ENCODE data around the gene UBE2E1. TPM values are rescaled to one million over a fixed set of nuclear protein-coding genes. Genes with fewer than 3 reads are reported as not detected.

The UBE2E1 gene
- total and polyA plus RNA-seq, 2 experiments from 2014 or later = 39.9 to 120 TPM

- TF ChIP-seq, protein P1, sequence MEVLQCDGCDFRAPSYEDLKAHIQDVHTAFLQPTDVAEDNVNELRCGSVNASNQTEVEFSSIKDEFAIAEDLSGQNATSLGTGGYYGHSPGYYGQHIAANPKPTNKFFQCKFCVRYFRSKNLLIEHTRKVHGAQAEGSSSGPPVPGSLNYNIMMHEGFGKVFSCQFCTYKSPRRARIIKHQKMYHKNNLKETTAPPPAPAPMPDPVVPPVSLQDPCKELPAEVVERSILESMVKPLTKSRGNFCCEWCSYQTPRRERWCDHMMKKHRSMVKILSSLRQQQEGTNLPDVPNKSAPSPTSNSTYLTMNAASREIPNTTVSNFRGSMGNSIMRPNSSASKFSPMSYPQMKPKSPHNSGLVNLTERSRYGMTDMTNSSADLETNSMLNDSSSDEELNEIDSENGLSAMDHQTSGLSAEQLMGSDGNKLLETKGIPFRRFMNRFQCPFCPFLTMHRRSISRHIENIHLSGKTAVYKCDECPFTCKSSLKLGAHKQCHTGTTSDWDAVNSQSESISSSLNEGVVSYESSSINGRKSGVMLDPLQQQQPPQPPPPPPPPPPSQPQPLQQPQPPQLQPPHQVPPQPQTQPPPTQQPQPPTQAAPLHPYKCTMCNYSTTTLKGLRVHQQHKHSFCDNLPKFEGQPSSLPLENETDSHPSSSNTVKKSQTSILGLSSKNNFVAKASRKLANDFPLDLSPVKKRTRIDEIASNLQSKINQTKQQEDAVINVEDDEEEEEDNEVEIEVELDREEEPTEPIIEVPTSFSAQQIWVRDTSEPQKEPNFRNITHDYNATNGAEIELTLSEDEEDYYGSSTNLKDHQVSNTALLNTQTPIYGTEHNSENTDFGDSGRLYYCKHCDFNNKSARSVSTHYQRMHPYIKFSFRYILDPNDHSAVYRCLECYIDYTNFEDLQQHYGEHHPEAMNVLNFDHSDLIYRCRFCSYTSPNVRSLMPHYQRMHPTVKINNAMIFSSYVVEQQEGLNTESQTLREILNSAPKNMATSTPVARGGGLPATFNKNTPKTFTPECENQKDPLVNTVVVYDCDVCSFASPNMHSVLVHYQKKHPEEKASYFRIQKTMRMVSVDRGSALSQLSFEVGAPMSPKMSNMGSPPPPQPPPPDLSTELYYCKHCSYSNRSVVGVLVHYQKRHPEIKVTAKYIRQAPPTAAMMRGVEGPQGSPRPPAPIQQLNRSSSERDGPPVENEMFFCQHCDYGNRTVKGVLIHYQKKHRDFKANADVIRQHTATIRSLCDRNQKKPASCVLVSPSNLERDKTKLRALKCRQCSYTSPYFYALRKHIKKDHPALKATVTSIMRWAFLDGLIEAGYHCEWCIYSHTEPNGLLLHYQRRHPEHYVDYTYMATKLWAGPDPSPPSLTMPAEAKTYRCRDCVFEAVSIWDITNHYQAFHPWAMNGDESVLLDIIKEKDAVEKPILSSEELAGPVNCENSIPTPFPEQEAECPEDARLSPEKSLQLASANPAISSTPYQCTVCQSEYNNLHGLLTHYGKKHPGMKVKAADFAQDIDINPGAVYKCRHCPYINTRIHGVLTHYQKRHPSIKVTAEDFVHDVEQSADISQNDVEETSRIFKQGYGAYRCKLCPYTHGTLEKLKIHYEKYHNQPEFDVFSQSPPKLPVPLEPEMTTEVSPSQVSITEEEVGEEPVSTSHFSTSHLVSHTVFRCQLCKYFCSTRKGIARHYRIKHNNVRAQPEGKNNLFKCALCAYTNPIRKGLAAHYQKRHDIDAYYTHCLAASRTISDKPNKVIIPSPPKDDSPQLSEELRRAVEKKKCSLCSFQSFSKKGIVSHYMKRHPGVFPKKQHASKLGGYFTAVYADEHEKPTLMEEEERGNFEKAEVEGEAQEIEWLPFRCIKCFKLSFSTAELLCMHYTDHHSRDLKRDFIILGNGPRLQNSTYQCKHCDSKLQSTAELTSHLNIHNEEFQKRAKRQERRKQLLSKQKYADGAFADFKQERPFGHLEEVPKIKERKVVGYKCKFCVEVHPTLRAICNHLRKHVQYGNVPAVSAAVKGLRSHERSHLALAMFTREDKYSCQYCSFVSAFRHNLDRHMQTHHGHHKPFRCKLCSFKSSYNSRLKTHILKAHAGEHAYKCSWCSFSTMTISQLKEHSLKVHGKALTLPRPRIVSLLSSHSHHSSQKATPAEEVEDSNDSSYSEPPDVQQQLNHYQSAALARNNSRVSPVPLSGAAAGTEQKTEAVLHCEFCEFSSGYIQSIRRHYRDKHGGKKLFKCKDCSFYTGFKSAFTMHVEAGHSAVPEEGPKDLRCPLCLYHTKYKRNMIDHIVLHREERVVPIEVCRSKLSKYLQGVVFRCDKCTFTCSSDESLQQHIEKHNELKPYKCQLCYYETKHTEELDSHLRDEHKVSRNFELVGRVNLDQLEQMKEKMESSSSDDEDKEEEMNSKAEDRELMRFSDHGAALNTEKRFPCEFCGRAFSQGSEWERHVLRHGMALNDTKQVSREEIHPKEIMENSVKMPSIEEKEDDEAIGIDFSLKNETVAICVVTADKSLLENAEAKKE (CRISPR knock-in tag; IDR thresholded peaks at IDR 0.05) = no peak
- TF ChIP-seq EZH2 (IDR thresholded peaks at IDR 0.05; ENCODE audit: low read depth, unreplicated experiment) = no peak
- TF ChIP-seq, protein P2, sequence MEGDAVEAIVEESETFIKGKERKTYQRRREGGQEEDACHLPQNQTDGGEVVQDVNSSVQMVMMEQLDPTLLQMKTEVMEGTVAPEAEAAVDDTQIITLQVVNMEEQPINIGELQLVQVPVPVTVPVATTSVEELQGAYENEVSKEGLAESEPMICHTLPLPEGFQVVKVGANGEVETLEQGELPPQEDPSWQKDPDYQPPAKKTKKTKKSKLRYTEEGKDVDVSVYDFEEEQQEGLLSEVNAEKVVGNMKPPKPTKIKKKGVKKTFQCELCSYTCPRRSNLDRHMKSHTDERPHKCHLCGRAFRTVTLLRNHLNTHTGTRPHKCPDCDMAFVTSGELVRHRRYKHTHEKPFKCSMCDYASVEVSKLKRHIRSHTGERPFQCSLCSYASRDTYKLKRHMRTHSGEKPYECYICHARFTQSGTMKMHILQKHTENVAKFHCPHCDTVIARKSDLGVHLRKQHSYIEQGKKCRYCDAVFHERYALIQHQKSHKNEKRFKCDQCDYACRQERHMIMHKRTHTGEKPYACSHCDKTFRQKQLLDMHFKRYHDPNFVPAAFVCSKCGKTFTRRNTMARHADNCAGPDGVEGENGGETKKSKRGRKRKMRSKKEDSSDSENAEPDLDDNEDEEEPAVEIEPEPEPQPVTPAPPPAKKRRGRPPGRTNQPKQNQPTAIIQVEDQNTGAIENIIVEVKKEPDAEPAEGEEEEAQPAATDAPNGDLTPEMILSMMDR (conservative IDR thresholded peaks at IDR 0.05; ENCODE audit: low read depth in 2 of 2) = no peak
- no peak for TF ChIP-seq JUNB (IDR thresholded peaks at IDR 0.05; ENCODE audit: unreplicated experiment)
- no peak for TF ChIP-seq NANOG (IDR thresholded peaks at IDR 0.05; ENCODE audit: borderline replicate concordance)
- no peak for TF ChIP-seq ZNF114 (CRISPR knock-in tag; IDR thresholded peaks at IDR 0.05)
- TF ChIP-seq EZH2phosphoT487 (IDR thresholded peaks at IDR 0.05; ENCODE audit: unreplicated experiment) = no peak
Observed at GRCh38 chr3:23856286-23856685, 50.5 kb downstream of the UBE2E1 start (continued).

Measured in GM23338 (cell line).